Measurements from ENCODE around the gene DEXI.
A peak's percentile ranks its signal among the peaks of the same experiment; 100 is the strongest.

The DEXI gene

DNA sequence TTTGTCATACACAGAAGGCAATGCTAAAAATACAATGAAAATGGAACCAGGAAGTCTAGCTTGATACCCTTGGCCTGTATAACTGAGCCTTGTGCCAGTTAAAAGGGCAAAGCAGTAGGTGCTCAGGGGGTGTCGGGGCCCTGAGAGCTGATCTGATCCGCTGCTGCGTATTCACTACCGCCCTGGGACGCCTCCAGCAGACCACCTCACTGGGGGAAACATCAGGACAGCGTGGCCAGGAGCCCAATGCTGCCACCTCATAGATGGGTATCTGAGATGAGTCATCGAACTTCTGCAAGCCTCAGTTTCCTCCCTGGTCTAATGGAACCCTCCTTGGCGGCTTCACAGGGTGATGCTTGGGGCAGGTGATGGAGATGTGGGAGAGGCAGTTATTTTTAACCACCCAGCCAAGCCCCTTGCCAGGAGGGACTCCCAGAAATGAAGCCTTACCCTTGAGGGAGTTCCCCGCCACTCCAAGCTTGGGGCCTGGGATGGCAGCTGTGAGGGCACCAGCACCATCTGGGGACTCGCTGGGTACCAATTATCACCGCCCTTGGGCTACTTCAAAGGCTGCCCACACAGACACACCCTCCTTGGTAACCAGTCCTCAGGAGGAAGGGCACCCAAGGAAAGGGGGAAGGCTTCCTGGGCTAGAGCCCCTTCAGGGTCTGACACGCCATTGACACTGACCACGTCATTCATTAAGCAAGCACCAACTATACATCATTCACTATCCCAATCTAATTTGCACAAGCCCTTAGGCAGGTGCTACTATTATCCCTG lies 7.8 kb downstream of the DEXI start:
- H4K91ac ChIP-seq (ENCODE audit: low read depth, low read length) = no peak overlapping the region
- H2BK5ac ChIP-seq (ENCODE audit: low read depth, low read length, poor library complexity) = no peak overlapping the region
- no peak overlapping the region for H3K27ac ChIP-seq (ENCODE audit: low read depth, low read length)
- H3K18ac ChIP-seq (ENCODE audit: low read length) = no peak overlapping the region
- H4K8ac ChIP-seq (ENCODE audit: low read depth, low read length) = no peak overlapping the region
- H3K79me2 ChIP-seq (ENCODE audit: control insufficient read depth, insufficient read depth, low read length, poor library complexity) = peaks cover 2% of the 10 kb centered on the region
- H2AK5ac ChIP-seq (ENCODE audit: low read length) = no peak overlapping the region
- DNase-seq = no peak
- H3K14ac ChIP-seq (ENCODE audit: low read length) = no peak overlapping the region
- H2BK120ac ChIP-seq (ENCODE audit: insufficient read depth, low read length, poor library complexity) = no peak overlapping the region
- H3K36me3 ChIP-seq (ENCODE audit: control insufficient read depth in 1 of 2, insufficient read depth in 2 of 2, low read length in 2 of 2) = peaks cover 14 to 16% of the 10 kb centered on the region in 2 experiments
- H3K9ac ChIP-seq (ENCODE audit: low read length) = no peak overlapping the region
- H3K79me1 ChIP-seq (ENCODE audit: low read length) = peaks cover 10% of the 10 kb centered on the region
- H3K4me3 ChIP-seq (ENCODE audit: low read depth, low read length) = no peak overlapping the region
- H3K4ac ChIP-seq (ENCODE audit: low read depth, low read length) = no peak overlapping the region
- H3K4me1 ChIP-seq (ENCODE audit: control insufficient read depth in 1 of 2, insufficient read depth in 2 of 2, low read length in 2 of 2) = peaks cover 20 to 33% of the 10 kb centered on the region in 2 experiments
- no peak overlapping the region for H2BK12ac ChIP-seq (ENCODE audit: low read length)
- WGBS (ENCODE audit: extremely low coverage, insufficient coverage, insufficient read length) = no CpG with 5 or more reads among the region's 13 CpGs
- H3K23ac ChIP-seq (ENCODE audit: low read length) = no peak overlapping the region
- H3K4me2 ChIP-seq (ENCODE audit: low read length) = no peak overlapping the region
- no peak overlapping the region for H4K12ac ChIP-seq (ENCODE audit: low read depth, low read length)
- peaks cover 2% of the 10 kb centered on the region for H3K9me3 ChIP-seq (ENCODE audit: insufficient read depth, low read depth, low read length)
- H3K27me3 ChIP-seq (ENCODE audit: insufficient read depth, low read length) = no peaks in the 10 kb centered on the region
- H2AFZ ChIP-seq (ENCODE audit: insufficient read depth, low read length, poor library complexity) = no peak overlapping the region

DNA sequence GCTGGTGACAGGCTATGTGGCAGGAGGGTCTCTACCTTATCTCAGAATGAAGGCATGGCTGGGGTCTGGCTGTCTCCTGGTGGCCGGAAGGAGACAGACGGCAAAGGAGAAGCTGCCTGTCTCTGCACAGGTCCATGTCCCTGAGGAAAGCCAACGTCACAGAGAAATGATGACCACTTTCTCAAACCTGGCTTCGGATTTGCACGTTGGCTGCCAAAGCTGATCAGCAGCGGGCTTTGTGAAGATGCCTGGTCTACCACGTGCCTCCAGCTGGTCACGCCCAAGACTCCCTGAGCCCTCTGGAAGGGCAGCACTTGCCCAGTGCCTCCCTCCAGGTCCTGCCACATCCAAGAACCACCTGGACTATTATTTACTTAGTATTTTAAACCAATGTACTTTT lies 8.4 kb downstream of the DEXI start:
- peaks cover 20 to 22% of the 10 kb centered on the region in 2 experiments for H3K36me3 ChIP-seq (ENCODE audit: control insufficient read depth in 1 of 2, insufficient read depth in 2 of 2, low read length in 2 of 2)
- WGBS (ENCODE audit: extremely low coverage, insufficient coverage, insufficient read length) = no CpG with 5 or more reads among the region's 8 CpGs
- no peak overlapping the region for H3K4ac ChIP-seq (ENCODE audit: low read depth, low read length)
- H2BK120ac ChIP-seq (ENCODE audit: insufficient read depth, low read length, poor library complexity) = no peak overlapping the region
- peak overlapping the region; percentile 72 for H3K27ac ChIP-seq (ENCODE audit: low read depth, low read length)
- no peak overlapping the region for H2BK5ac ChIP-seq (ENCODE audit: low read depth, low read length, poor library complexity)
- DNase-seq = no peak
- H3K4me3 ChIP-seq (ENCODE audit: low read depth, low read length) = no peak overlapping the region
- H3K27me3 ChIP-seq (ENCODE audit: insufficient read depth, low read length) = no peaks in the 10 kb centered on the region
- no peak overlapping the region for H2AFZ ChIP-seq (ENCODE audit: insufficient read depth, low read length, poor library complexity)
- peaks cover 2% of the 10 kb centered on the region for H3K9me3 ChIP-seq (ENCODE audit: insufficient read depth, low read depth, low read length)
- H4K12ac ChIP-seq (ENCODE audit: low read depth, low read length) = no peak overlapping the region
- H3K79me2 ChIP-seq (ENCODE audit: control insufficient read depth, insufficient read depth, low read length, poor library complexity) = peaks cover 2% of the 10 kb centered on the region
- no peak overlapping the region for H2AK5ac ChIP-seq (ENCODE audit: low read length)
- H3K4me1 ChIP-seq (ENCODE audit: control insufficient read depth in 1 of 2, insufficient read depth in 2 of 2, low read length in 2 of 2) = peaks cover 20 to 28% of the 10 kb centered on the region in 2 experiments
- H3K79me1 ChIP-seq (ENCODE audit: low read length) = peaks cover 10% of the 10 kb centered on the region
- no peak overlapping the region for H4K91ac ChIP-seq (ENCODE audit: low read depth, low read length)
- no peak overlapping the region for H4K8ac ChIP-seq (ENCODE audit: low read depth, low read length)
- H3K23ac ChIP-seq (ENCODE audit: low read length) = no peak overlapping the region
- H3K14ac ChIP-seq (ENCODE audit: low read length) = no peak overlapping the region
- no peak overlapping the region for H3K4me2 ChIP-seq (ENCODE audit: low read length)
- no peak overlapping the region for H3K9ac ChIP-seq (ENCODE audit: low read length)
- H3K18ac ChIP-seq (ENCODE audit: low read length) = no peak overlapping the region
- H2BK12ac ChIP-seq (ENCODE audit: low read length) = no peak overlapping the region

DNA sequence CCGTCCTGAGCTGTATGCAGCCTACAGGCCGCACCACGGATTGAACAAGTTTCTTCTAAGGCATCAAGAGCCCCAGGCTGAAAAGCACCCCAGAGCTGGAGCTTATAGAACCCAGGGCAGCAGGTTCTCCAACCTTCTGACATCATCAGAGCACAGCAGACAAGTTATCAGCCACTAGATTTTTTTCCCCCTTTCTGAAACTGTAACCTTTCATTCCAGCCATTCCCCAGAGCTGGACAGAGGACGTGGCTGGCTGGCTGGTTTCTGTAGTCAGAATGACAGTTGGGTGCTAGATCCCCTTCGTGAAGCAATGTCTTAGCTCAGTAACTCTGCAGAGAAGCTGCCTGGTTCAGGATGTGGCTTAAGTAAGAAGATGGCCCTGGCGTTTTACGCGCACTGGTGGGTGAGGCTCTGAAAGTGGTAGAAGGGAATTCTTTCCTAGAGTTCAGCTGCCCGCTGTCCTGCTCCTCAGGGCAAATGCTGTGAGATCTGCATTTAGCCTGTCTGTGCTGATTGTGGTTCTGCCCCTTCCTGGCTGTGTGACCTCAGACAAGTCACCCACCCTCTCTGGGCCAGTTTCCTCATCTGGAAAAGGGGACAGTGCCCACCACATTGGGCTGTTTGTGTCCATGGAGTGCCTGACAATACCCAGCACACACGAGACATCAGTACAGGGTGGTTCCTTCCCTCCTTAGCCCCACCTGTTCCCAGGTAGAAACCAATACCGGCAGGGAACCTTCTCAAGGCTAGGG lies 9.1 kb downstream of the DEXI start:
- H3K4me3 ChIP-seq (ENCODE audit: low read depth, low read length) = no peak overlapping the region
- H2BK5ac ChIP-seq (ENCODE audit: low read depth, low read length, poor library complexity) = peak overlapping the region; percentile 13
- peaks cover 2% of the 10 kb centered on the region for H3K9me3 ChIP-seq (ENCODE audit: insufficient read depth, low read depth, low read length)
- no peak overlapping the region for H2BK12ac ChIP-seq (ENCODE audit: low read length)
- H2AK5ac ChIP-seq (ENCODE audit: low read length) = no peak overlapping the region
- H2AFZ ChIP-seq (ENCODE audit: insufficient read depth, low read length, poor library complexity) = no peak overlapping the region
- H3K9ac ChIP-seq (ENCODE audit: low read length) = no peak overlapping the region
- H4K91ac ChIP-seq (ENCODE audit: low read depth, low read length) = no peak overlapping the region
- H3K36me3 ChIP-seq (ENCODE audit: control insufficient read depth in 1 of 2, insufficient read depth in 2 of 2, low read length in 2 of 2) = peaks cover 19 to 22% of the 10 kb centered on the region in 2 experiments
- H3K4ac ChIP-seq (ENCODE audit: low read depth, low read length) = no peak overlapping the region
- peak overlapping the region; percentile 8 for H3K14ac ChIP-seq (ENCODE audit: low read length)
- DNase-seq = peak; percentile 64 to 83
- H3K79me2 ChIP-seq (ENCODE audit: control insufficient read depth, insufficient read depth, low read length, poor library complexity) = no peaks in the 10 kb centered on the region
- peak overlapping the region; percentile 2 for H2BK120ac ChIP-seq (ENCODE audit: insufficient read depth, low read length, poor library complexity)
- H3K4me1 ChIP-seq (ENCODE audit: control insufficient read depth in 1 of 2, insufficient read depth in 2 of 2, low read length in 2 of 2) = peaks cover 20 to 27% of the 10 kb centered on the region in 2 experiments
- H3K79me1 ChIP-seq (ENCODE audit: low read length) = peaks cover 10% of the 10 kb centered on the region
- peak overlapping the region; percentile 72 for H3K27ac ChIP-seq (ENCODE audit: low read depth, low read length)
- no peak overlapping the region for H4K8ac ChIP-seq (ENCODE audit: low read depth, low read length)
- WGBS (ENCODE audit: extremely low coverage, insufficient coverage, insufficient read length) = no CpG with 5 or more reads among the region's 11 CpGs
- H3K27me3 ChIP-seq (ENCODE audit: insufficient read depth, low read length) = no peaks in the 10 kb centered on the region
- no peak overlapping the region for H3K23ac ChIP-seq (ENCODE audit: low read length)
- H3K4me2 ChIP-seq (ENCODE audit: low read length) = peak overlapping the region; percentile 33
- H3K18ac ChIP-seq (ENCODE audit: low read length) = peak overlapping the region; percentile 17
- H4K12ac ChIP-seq (ENCODE audit: low read depth, low read length) = no peak overlapping the region

DNA sequence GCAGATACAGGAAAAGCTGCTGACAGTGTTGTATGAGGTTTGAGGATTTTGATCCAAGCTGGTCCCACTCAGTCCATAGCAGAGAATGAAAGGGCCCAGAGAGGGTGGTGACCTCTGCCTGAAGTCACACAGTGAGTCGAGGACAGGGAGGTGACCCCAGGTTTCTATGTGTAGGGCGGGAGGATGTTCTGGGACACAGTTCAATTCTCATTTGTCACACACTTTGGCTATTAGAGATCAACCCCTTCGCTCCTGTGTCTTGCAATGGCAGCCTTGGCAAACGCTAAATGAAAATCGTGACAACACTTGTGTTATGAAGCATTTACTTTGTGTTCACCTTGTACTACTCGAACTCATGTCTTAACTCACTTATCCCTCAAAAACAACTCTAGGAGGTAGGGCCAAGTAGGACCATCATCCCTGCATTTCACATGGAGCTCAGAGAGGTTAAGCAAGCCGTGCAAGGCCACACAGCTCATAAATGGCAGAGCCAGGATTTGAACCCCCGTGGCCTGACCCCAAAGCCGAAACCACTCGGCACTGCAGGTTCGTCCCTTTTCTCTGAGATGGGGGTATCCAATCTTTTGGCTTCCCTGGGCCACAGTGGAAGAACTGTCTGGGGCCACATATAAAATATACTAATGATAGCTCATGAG lies 10.2 kb downstream of the DEXI start:
- H3K14ac ChIP-seq (ENCODE audit: low read length) = no peak overlapping the region

More for the DNA sequence above, 10.2 kb downstream of the DEXI start:
- no peak overlapping the region for H3K4me2 ChIP-seq (ENCODE audit: low read length)
- no peak overlapping the region for H3K27ac ChIP-seq (ENCODE audit: low read depth, low read length)
- peaks cover 26 to 30% of the 10 kb centered on the region in 2 experiments for H3K36me3 ChIP-seq (ENCODE audit: control insufficient read depth in 1 of 2, insufficient read depth in 2 of 2, low read length in 2 of 2)
- H3K4me3 ChIP-seq (ENCODE audit: low read depth, low read length) = no peak overlapping the region
- no peak overlapping the region for H4K12ac ChIP-seq (ENCODE audit: low read depth, low read length)
- DNase-seq = no peak
- peaks cover 10% of the 10 kb centered on the region for H3K79me1 ChIP-seq (ENCODE audit: low read length)
- H2BK12ac ChIP-seq (ENCODE audit: low read length) = no peak overlapping the region
- no peak overlapping the region for H3K23ac ChIP-seq (ENCODE audit: low read length)
- no CpG with 5 or more reads among the region's 11 CpGs for WGBS (ENCODE audit: extremely low coverage, insufficient coverage, insufficient read length)
- H3K27me3 ChIP-seq (ENCODE audit: insufficient read depth, low read length) = no peaks in the 10 kb centered on the region
- no peak overlapping the region for H2BK120ac ChIP-seq (ENCODE audit: insufficient read depth, low read length, poor library complexity)
- H3K9ac ChIP-seq (ENCODE audit: low read length) = no peak overlapping the region
- H4K91ac ChIP-seq (ENCODE audit: low read depth, low read length) = no peak overlapping the region
- H3K4me1 ChIP-seq (ENCODE audit: control insufficient read depth in 1 of 2, insufficient read depth in 2 of 2, low read length in 2 of 2) = peaks cover 17 to 23% of the 10 kb centered on the region in 2 experiments
- H3K79me2 ChIP-seq (ENCODE audit: control insufficient read depth, insufficient read depth, low read length, poor library complexity) = no peaks in the 10 kb centered on the region
- no peak overlapping the region for H4K8ac ChIP-seq (ENCODE audit: low read depth, low read length)
- H2BK5ac ChIP-seq (ENCODE audit: low read depth, low read length, poor library complexity) = no peak overlapping the region
- no peak overlapping the region for H2AK5ac ChIP-seq (ENCODE audit: low read length)
- H2AFZ ChIP-seq (ENCODE audit: insufficient read depth, low read length, poor library complexity) = no peak overlapping the region
- peaks cover 2% of the 10 kb centered on the region for H3K9me3 ChIP-seq (ENCODE audit: insufficient read depth, low read depth, low read length)
- H3K4ac ChIP-seq (ENCODE audit: low read depth, low read length) = no peak overlapping the region
- no peak overlapping the region for H3K18ac ChIP-seq (ENCODE audit: low read length)

Measured in trophoblast cell (in vitro differentiated cells and primary cell).